Body of pancreas (tissue), 4 donors: ENCODE measurements around the gene RAB3GAP2. TPM values are rescaled to one million over a fixed set of nuclear protein-coding genes. Genes with fewer than 3 reads are reported as not detected.
"Not testable (repeated sequence)": the region's sequence is repeated elsewhere in the genome, so short reads cannot be mapped to it uniquely, and the experiment has no call there.

ENCODE experiments used
- ATAC-seq: fragments of 150-250 bp; one replicate; pipeline ENCODE4 v1.9.1; 2016
- DNase-seq, 4 donors: peaks; one replicate each; pipeline ENCODE4 v3.0.0-alpha.2; 2019
- H3K27ac ChIP-seq, 4 donors: fragments of 200-600 bp; sonication (generic); 1 replicate in 3 of 4; 2 replicates in 1 of 4; pipeline versions ENCODE4 v1.5.1 to v1.6.1; 2016 to 2019; ENCODE audit warnings: mild to moderate bottlenecking in 1 of 4, mixed read lengths in 1 of 4, moderate library complexity in 1 of 4
- H3K27me3 ChIP-seq, 2 donors: fragments of 200-600 bp; sonication (generic); one replicate each; pipeline ENCODE4 v1.6.0; 2016; ENCODE audit warnings: mild to moderate bottlenecking in 1 of 2
- H3K36me3 ChIP-seq, 2 donors: fragments of 200-600 bp; sonication (generic); replicated peaks in 1 of 2; 2 replicates each; pipeline ENCODE4 v1.5.1; 2016; ENCODE audit warnings: low read depth in 2 of 2; ENCODE audit not compliant: insufficient read depth in 1 of 2
- H3K4me1 ChIP-seq: fragments of 200-600 bp; sonication (generic); one replicate; pipeline ENCODE4 v1.6.0; 2016
- H3K4me3 ChIP-seq, 2 donors: fragments of 200-600 bp; sonication (generic); 1 replicate in 1 of 2; 2 replicates in 1 of 2; pipeline ENCODE4 v1.5.1; 2016 to 2019
- H3K9me3 ChIP-seq, 3 donors: fragments of 200-600 bp; sonication (generic); 1 replicate in 2 of 3; 2 replicates in 1 of 3; pipeline ENCODE4 v1.5.1; 2016
- POLR2A ChIP-seq, 3 donors: fragments of 450-650 bp; IDR thresholded peaks; one replicate each; pipeline ENCODE4 v1.6.1; 2016; ENCODE audit warnings: antibody characterized with exemption in 3 of 3, mild to moderate bottlenecking in 2 of 3
- whole genome bisulfite sequencing, 2 donors: methylation state at CpG; one replicate each; pipeline ENCODE4 v1.1.5; 2017; 5-methylcytosine and 5-hydroxymethylcytosine counted together
- intact Hi-C: fragments of 100-400 bp; cut with DNase I; formaldehyde crosslinking; loops from one replicate; pipeline ENCODE4 v1.15.1; 2023
- total RNA-seq, 2 donors: library from RNA; depleted of rRNA; stranded (reverse); fragments of >200 nt; gene quantifications; one replicate each; pipeline ENCODE4 v1.1.0, GENCODE V29; 2016
- TF ChIP-seq, protein P1 (sequence below), 7 experiments: fragments of 450-650 bp in 4 of 7; fragments of 200-600 bp in 3 of 7; sonication (generic) in 3 of 7; IDR thresholded peaks; one replicate each; pipeline ENCODE4 v1.5.1; 2016 to 2019; ENCODE audit warnings: antibody characterized with exemption in 7 of 7

The RAB3GAP2 gene
- total RNA-seq, 2 donors from 2014 or later: 14.5 to 17.5 TPM

DNA sequence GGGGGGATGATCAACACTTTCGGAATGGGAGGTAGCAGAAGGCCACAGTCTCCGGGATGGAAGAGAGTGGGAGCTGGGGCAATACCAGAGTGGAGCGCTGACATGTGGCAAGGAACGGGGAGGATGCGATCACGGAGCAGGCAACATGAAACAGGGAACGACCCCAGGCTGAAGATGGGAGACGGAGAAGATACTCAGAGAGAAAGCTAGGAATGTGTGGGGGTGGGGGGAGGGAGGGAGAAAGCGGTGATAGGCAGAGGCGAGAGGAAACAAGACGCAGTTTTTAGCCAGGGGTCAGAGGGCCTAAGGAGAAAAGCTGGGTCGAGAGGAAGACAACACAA is 577 bp downstream of the RAB3GAP2 start:
- peak overlapping the region; percentile 71 to 89 (median 80) for H3K27ac ChIP-seq
- H3K27me3 ChIP-seq: no peaks in the 10 kb centered on the region
- WGBS, 2 donors: 0 to 2% methylated on average over 12 of the region's 12 CpGs
- TF ChIP-seq POLR2A (IDR thresholded peaks at IDR 0.05): no peak
- TF ChIP-seq, protein P1, sequence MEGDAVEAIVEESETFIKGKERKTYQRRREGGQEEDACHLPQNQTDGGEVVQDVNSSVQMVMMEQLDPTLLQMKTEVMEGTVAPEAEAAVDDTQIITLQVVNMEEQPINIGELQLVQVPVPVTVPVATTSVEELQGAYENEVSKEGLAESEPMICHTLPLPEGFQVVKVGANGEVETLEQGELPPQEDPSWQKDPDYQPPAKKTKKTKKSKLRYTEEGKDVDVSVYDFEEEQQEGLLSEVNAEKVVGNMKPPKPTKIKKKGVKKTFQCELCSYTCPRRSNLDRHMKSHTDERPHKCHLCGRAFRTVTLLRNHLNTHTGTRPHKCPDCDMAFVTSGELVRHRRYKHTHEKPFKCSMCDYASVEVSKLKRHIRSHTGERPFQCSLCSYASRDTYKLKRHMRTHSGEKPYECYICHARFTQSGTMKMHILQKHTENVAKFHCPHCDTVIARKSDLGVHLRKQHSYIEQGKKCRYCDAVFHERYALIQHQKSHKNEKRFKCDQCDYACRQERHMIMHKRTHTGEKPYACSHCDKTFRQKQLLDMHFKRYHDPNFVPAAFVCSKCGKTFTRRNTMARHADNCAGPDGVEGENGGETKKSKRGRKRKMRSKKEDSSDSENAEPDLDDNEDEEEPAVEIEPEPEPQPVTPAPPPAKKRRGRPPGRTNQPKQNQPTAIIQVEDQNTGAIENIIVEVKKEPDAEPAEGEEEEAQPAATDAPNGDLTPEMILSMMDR (IDR thresholded peaks at IDR 0.05): no peak
- ATAC-seq: peak; percentile 4
- peak overlapping the region; percentile 76 to 85 for H3K4me3 ChIP-seq
- peak; percentile 9 to 22 (median 16) for DNase-seq
- H3K36me3 ChIP-seq: no peaks in the 10 kb centered on the region
- H3K4me1 ChIP-seq: peaks cover 21% of the 10 kb centered on the region
- H3K9me3 ChIP-seq: no peaks in the 10 kb centered on the region
- intact Hi-C loops: no loop called here

DNA sequence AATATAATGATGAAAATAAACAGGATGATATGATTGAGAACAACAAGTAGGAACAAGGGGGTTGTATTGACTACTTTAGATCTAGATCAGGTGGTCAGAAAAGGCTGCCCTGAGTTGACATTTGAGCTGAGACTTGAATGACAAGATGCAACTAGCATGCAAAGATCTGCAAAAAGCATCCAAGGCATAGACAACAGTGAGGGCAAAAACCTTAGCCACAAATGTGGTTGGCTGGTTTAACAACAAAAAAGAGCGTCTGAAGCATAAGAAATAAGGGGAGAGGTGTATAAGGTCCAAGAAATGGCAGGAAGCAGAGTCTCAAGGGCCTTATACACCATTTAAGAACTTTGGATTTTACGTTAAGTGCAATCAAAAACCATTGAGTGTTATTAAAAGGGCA is 3.2 kb downstream of the RAB3GAP2 start:
- no peak overlapping the region for H3K4me3 ChIP-seq
- ATAC-seq: no peak
- no peaks in the 10 kb centered on the region for H3K9me3 ChIP-seq
- H3K36me3 ChIP-seq: no peaks in the 10 kb centered on the region
- intact Hi-C loops: no loop called here
- H3K4me1 ChIP-seq: peaks cover 21% of the 10 kb centered on the region
- 95 to 96% methylated on average over 2 of the region's 2 CpGs for WGBS, 2 donors
- TF ChIP-seq POLR2A (IDR thresholded peaks at IDR 0.05): no peak
- TF ChIP-seq, protein P1 (IDR thresholded peaks at IDR 0.05): no peak
- H3K27me3 ChIP-seq: no peaks in the 10 kb centered on the region
- H3K27ac ChIP-seq: no peak overlapping the region
- DNase-seq: no peak

DNA sequence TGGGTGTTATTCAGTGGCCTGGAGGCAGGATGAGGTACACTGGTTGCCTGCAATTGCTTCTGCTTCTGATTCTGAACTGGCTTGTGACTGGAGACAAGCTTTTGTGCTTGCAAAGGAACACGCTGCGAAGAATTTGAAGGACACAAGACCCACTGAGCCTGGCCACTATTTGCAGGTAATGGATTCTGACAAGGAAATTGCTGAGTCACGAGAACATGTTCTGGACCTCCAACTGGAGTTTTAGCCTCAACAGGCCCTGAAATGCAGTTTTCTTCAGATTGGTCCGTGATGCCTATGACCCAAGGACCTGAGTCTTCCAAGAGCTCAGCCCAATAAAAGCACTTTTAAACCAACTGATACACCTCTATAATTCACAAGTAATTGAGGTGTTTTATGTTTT is 4.6 kb downstream of the RAB3GAP2 start:
- H3K27me3 ChIP-seq: no peaks in the 10 kb centered on the region

DNA sequence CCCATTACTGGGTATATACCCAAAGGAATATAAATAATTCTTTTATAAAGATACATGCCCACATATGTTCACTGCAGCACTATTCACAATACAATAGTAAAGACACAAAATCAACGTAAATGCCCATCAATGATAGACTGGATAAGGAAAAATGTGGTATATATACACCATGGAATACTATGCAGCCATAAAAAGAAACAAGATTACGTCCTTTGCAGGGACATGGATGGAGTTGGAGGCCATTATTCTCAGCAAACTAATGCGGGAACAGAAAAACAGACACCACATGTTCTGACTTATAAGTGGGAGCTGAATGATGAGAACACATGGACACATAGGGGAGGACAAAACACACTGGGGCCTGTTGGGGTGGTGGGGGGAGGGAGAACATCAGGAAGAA is 12.0 kb downstream of the RAB3GAP2 start:
- DNase-seq, H3K27me3 ChIP-seq, H3K9me3 ChIP-seq, H3K4me3 ChIP-seq, intact Hi-C loops, H3K4me1 ChIP-seq, H3K27ac ChIP-seq, ATAC-seq, H3K36me3 ChIP-seq: not testable (repeated sequence)
- WGBS, 2 donors: 96 to 100% methylated on average over 3 of the region's 3 CpGs

More for the DNA sequence above, 4.6 kb downstream of the RAB3GAP2 start:
- no peak for TF ChIP-seq POLR2A (IDR thresholded peaks at IDR 0.05)
- TF ChIP-seq, protein P1 (IDR thresholded peaks at IDR 0.05): no peak
- Histone ChIP-seq H3K36me3 (no peaks in the 10 kb centered on the region), H3K4me1 (peaks cover 21% of the 10 kb centered on the region), H3K9me3 (no peaks in the 10 kb centered on the region), H3K4me3 (no peak overlapping the region), H3K27ac (no peak overlapping the region)
- WGBS, 2 donors: 85 to 87% methylated on average over 4 of the region's 4 CpGs
- ATAC-seq: no peak
- no peak for DNase-seq
- intact Hi-C loops: no loop called here

DNA sequence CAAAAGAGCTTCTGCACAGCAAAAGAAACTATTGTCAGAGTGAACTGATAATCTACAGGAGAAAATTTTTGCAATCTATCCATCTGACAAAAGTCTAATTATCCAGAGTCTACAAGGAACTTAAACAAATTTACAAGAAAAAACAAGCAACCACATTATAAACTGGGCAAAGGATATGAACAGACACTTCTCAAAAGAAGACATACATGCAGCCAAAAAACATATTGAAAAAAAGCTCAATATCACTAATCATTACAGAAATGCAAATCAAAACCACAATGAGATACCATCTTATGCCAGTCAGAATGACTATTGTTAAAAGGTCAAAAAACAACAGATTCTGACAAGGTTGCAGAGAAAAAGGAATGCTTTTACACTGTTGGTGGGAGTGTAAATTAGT is 12.5 kb downstream of the RAB3GAP2 start:
- H3K4me3 ChIP-seq, intact Hi-C loops: not testable (repeated sequence)

DNA sequence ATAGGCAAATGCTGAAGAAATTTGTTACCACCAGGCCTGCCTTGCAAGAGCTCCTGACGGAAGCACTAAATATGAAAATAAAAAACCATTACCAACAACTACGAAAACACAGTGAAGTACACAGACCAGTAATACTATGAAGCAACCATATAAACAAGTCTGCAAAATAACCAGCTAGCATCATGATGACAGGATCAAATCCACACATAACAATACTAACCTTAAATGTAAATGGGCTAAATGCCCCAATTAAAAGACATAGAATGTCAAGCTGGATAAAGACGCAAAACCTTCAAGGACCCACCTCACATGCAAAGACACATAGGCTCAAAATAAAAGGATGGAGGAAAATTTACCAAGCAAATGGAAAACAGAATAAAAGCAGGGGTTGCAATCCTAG is 16.1 kb downstream of the RAB3GAP2 start:
- H3K9me3 ChIP-seq, H3K36me3 ChIP-seq, ATAC-seq, H3K4me1 ChIP-seq, H3K4me3 ChIP-seq, intact Hi-C loops, H3K27ac ChIP-seq, DNase-seq, H3K27me3 ChIP-seq: not testable (repeated sequence)
- WGBS, 2 donors: 84 to 99% methylated on average over 3 of the region's 3 CpGs

More for the DNA sequence above, 12.5 kb downstream of the RAB3GAP2 start:
- not testable (repeated sequence) for H3K27me3 ChIP-seq, H3K27ac ChIP-seq, H3K36me3 ChIP-seq, H3K4me1 ChIP-seq, DNase-seq, ATAC-seq, H3K9me3 ChIP-seq
